Natural killer cell (primary cell): ENCODE data around the gene PHACTR3. TPM values are rescaled to one million over a fixed set of nuclear protein-coding genes. Genes with fewer than 3 reads are reported as not detected.

Experiments used
- ATAC-seq, 3 donors: fragments of 150-1000 bp in 2 of 3; fragments of 200-7000 bp in 1 of 3; cut with Tn5 transposase; 1 replicate in 1 of 3; 2 replicates in 2 of 3; pipeline ENCODE4 v1.10.0; 2021; ENCODE audit warnings: mild to moderate bottlenecking in 2 of 3, moderate library complexity in 2 of 3
- DNase-seq, 2 donors: peaks; one replicate each; pipeline versions ENCODE4 v3.0.0 to v3.0.0-alpha.2; 2013 to 2021; ENCODE audit warnings: mixed read lengths in 1 of 2
- H3K27ac ChIP-seq: one replicate; pipeline ENCODE4 v1.5.1; 2013; ENCODE audit warnings: mild to moderate bottlenecking, low read length
- H3K27me3 ChIP-seq: one replicate; pipeline ENCODE4 v1.6.1; 2013; ENCODE audit warnings: low read length; ENCODE audit not compliant: control insufficient read depth, insufficient read depth
- H3K36me3 ChIP-seq: one replicate; pipeline ENCODE4 v1.6.1; 2013; ENCODE audit warnings: low read length; ENCODE audit not compliant: control insufficient read depth, insufficient read depth
- H3K4me1 ChIP-seq: one replicate; pipeline ENCODE4 v1.6.1; 2013; ENCODE audit warnings: low read length; ENCODE audit not compliant: control insufficient read depth, insufficient read depth
- H3K4me3 ChIP-seq: one replicate; pipeline ENCODE4 v1.5.1; 2013; ENCODE audit warnings: low read length
- H3K9me3 ChIP-seq: one replicate; pipeline ENCODE4 v1.6.1; 2013; ENCODE audit warnings: low read length; ENCODE audit not compliant: control insufficient read depth, insufficient read depth
- H3K27ac Mint-ChIP-seq, 2 donors: one replicate each; pipeline ENCODE4 v1.8.0; 2022; ENCODE audit warnings: mild to moderate bottlenecking in 2 of 2, mixed read lengths in 2 of 2, moderate library complexity in 1 of 2
- H3K27me3 Mint-ChIP-seq, 2 donors: one replicate each; pipeline ENCODE4 v1.8.0; 2022; ENCODE audit warnings: low read depth in 2 of 2, mixed read lengths in 2 of 2
- H3K36me3 Mint-ChIP-seq: one replicate; pipeline ENCODE4 v1.8.0; 2022; ENCODE audit warnings: mixed read lengths
- H3K4me1 Mint-ChIP-seq, 2 donors: one replicate each; pipeline ENCODE4 v1.8.0; 2022; ENCODE audit warnings: mixed read lengths in 2 of 2
- H3K4me3 Mint-ChIP-seq: one replicate; pipeline ENCODE4 v1.8.0; 2022; ENCODE audit warnings: mild to moderate bottlenecking, moderate library complexity, mixed read lengths
- H3K9me3 Mint-ChIP-seq, 2 donors: one replicate each; pipeline ENCODE4 v1.8.0; 2022; ENCODE audit warnings: mixed read lengths in 2 of 2
- CTCF ChIP-seq: fragments of 200-600 bp; IDR thresholded peaks from one replicate; pipeline ENCODE4 v1.8.0; 2022; ENCODE audit warnings: antibody characterized with exemption
- WGBS: methylation state at CpG from one replicate; pipeline ENCODE4 v1.1.7; 2013; ENCODE audit warnings: missing lambda C conversion rate; ENCODE audit not compliant: insufficient coverage; 5-methylcytosine and 5-hydroxymethylcytosine counted together
- intact Hi-C: fragments of 100-400 bp; cut with micrococcal nuclease; formaldehyde crosslinking; loops from one replicate; pipeline ENCODE4 v1.14.2; 2022
- total RNA-seq, 4 donors: library from RNA; stranded (reverse); fragments of 120-200 nt in 1 of 4; gene quantifications; one replicate each; pipeline versions ENCODE4 v1.2.3 to v1.2.4, GENCODE V29; 2013 to 2022

The PHACTR3 gene
- total RNA-seq, 3 donors from 2014 or later (not counting 1 experiment from before 2014, with no cell fraction given) = not detected

- Histone ChIP-seq H3K4me1 (no peaks in the 10 kb centered on the region), H3K36me3 (no peaks in the 10 kb centered on the region), H3K9me3 (no peaks in the 10 kb centered on the region), H3K27ac (no peak overlapping the region), H3K27me3 (no peaks in the 10 kb centered on the region), H3K4me3 (no peak overlapping the region)
- intact Hi-C loops = no loop called here
- H3K27me3 Mint-ChIP-seq = peaks cover 0 to 7% of the 10 kb centered on the region in 2 donors
- H3K4me3 Mint-ChIP-seq = no peak overlapping the region
- DNase-seq (no peak), ATAC-seq (no peak)
- H3K9me3 Mint-ChIP-seq = no peaks in the 10 kb centered on the region
- H3K36me3 Mint-ChIP-seq = no peaks in the 10 kb centered on the region
- no peak for TF ChIP-seq CTCF
- 91% methylated on average over 10 of the region's 10 CpGs for WGBS
- H3K4me1 Mint-ChIP-seq = no peaks in the 10 kb centered on the region
- H3K27ac Mint-ChIP-seq = no peak overlapping the region
Observed at GRCh38 chr20:59818911-59819310, 214.6 kb downstream of the PHACTR3 start.

- Histone ChIP-seq H3K27me3 (no peaks in the 10 kb centered on the region), H3K9me3 (no peaks in the 10 kb centered on the region), H3K36me3 (no peaks in the 10 kb centered on the region), H3K4me3 (no peak overlapping the region), H3K4me1 (no peaks in the 10 kb centered on the region), H3K27ac (no peak overlapping the region)
- DNase-seq = no peak
- peaks cover 0 to 7% of the 10 kb centered on the region in 2 donors for H3K27me3 Mint-ChIP-seq
- H3K27ac Mint-ChIP-seq = no peak overlapping the region
- no peaks in the 10 kb centered on the region for H3K4me1 Mint-ChIP-seq
- no peak for TF ChIP-seq CTCF
- no peaks in the 10 kb centered on the region for H3K36me3 Mint-ChIP-seq
- H3K9me3 Mint-ChIP-seq = no peaks in the 10 kb centered on the region
- no peak overlapping the region for H3K4me3 Mint-ChIP-seq
- 90% methylated on average over 20 of the region's 20 CpGs for WGBS
- no peak for ATAC-seq
- intact Hi-C loops = no loop called here
Observed at GRCh38 chr20:59819496-59820203, 215.3 kb downstream of the PHACTR3 start.

GRCh38 chr20:59820204-59821041 lies 216.1 kb downstream of the PHACTR3 start:
- TF ChIP-seq CTCF = no peak
- no peaks in the 10 kb centered on the region for H3K36me3 ChIP-seq
- WGBS = 73% methylated on average over 11 of the region's 11 CpGs
- H3K4me1 ChIP-seq = no peaks in the 10 kb centered on the region
- H3K4me3 ChIP-seq = no peak overlapping the region
- Mint-ChIP-seq H3K27me3 (peaks cover 0 to 10% of the 10 kb centered on the region in 2 donors), H3K27ac (no peak overlapping the region), H3K4me3 (no peak overlapping the region), H3K4me1 (no peaks in the 10 kb centered on the region), H3K9me3 (no peaks in the 10 kb centered on the region), H3K36me3 (no peaks in the 10 kb centered on the region)
- intact Hi-C loops = no loop called here
- H3K27ac ChIP-seq = no peak overlapping the region
- DNase-seq = no peak
- H3K9me3 ChIP-seq = no peaks in the 10 kb centered on the region
- no peaks in the 10 kb centered on the region for H3K27me3 ChIP-seq
- ATAC-seq = no peak
